ENCODE data around the gene ATAT1. TPM values are rescaled to one million over a fixed set of nuclear protein-coding genes. Genes with fewer than 3 reads are reported as not detected.

Gene ATAT1
- total RNA-seq, 2 donors from 2014 or later = 31.6 to 38.0 TPM

DNA sequence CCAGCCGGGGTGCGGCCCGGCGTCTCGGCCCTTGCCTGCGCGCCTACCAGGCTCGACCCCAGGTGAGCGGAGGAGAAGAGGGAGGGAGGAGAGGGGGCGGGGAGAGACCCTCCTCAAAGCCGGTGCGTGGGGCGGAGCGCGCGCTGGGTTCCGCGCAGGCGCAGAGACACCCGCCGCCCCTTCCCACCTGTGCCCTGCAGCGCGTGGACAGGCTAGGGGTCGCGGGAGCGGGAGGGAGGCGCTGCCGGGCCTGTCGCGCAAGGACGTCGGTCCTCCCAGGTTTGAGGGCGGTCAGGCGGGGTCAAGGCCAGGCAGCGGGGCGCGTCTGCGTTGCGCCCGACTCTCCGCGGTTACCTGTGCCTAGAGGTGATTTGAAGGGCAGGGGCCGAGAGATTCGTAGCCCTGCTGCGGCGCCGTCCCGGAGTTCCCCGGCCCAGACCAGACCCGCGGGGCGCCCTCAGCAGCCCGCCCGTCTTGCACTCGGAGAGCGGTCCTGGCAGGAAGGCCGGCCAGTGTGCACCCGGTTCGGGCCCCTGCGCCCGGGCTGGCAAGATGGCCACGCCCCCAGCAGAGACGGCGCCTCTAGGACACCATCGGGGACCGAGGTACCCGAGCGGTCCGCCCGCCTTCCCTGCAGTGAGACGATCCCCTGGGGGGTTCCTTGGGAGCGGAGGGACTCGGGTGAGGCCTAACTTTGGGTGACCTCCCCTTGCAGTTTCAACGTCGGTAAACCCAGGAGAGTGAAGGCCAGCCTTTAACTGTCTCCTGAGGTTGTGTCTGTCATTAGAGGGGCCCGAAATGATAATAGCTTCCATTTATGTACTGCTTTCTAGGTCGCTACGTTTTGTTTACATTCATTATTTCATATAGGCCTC lies 20.8 kb downstream of the ATAT1 start:
- peak overlapping the region; percentile 75 for H3K4me3 Mint-ChIP-seq
- H3K27me3 Mint-ChIP-seq (ENCODE audit: insufficient read depth) = no peaks in the 10 kb centered on the region
- Histone ChIP-seq H3K36me3 (ENCODE audit: control insufficient read depth, insufficient read depth, low read length) (peaks cover 54% of the 10 kb centered on the region), H3K4me1 (ENCODE audit: control insufficient read depth, insufficient read depth, low read length) (peaks cover 4% of the 10 kb centered on the region), H3K9me3 (ENCODE audit: control insufficient read depth, low read length) (no peaks in the 10 kb centered on the region), H3K27me3 (ENCODE audit: control insufficient read depth, insufficient read depth, low read length, poor library complexity, severe bottlenecking) (no peaks in the 10 kb centered on the region), H3K4me3 (ENCODE audit: low read length) (peak overlapping the region; percentile 95), H3K9ac (ENCODE audit: extremely low read depth, low read length, poor library complexity, severe bottlenecking) (peak overlapping the region; percentile 51), H3K27ac (ENCODE audit: low read depth, low read length) (peak overlapping the region; percentile 68)
- peak overlapping the region; percentile 86 for H3K27ac Mint-ChIP-seq
- peaks cover 44% of the 10 kb centered on the region for H3K36me3 Mint-ChIP-seq (ENCODE audit: low read depth)
- TF ChIP-seq, protein P1, sequence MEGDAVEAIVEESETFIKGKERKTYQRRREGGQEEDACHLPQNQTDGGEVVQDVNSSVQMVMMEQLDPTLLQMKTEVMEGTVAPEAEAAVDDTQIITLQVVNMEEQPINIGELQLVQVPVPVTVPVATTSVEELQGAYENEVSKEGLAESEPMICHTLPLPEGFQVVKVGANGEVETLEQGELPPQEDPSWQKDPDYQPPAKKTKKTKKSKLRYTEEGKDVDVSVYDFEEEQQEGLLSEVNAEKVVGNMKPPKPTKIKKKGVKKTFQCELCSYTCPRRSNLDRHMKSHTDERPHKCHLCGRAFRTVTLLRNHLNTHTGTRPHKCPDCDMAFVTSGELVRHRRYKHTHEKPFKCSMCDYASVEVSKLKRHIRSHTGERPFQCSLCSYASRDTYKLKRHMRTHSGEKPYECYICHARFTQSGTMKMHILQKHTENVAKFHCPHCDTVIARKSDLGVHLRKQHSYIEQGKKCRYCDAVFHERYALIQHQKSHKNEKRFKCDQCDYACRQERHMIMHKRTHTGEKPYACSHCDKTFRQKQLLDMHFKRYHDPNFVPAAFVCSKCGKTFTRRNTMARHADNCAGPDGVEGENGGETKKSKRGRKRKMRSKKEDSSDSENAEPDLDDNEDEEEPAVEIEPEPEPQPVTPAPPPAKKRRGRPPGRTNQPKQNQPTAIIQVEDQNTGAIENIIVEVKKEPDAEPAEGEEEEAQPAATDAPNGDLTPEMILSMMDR (conservative IDR thresholded peaks at IDR 0.05) = no peak
- peak; percentile 95 for DNase-seq
- H3K9me3 Mint-ChIP-seq = no peaks in the 10 kb centered on the region
- 0 to 2% methylated on average over 42 to 78 of the region's 78 CpGs for WGBS, 2 experiments (ENCODE audit: insufficient coverage in 1 of 2, insufficient read length in 1 of 2)
- peaks cover 18% of the 10 kb centered on the region for H3K4me1 Mint-ChIP-seq

DNA sequence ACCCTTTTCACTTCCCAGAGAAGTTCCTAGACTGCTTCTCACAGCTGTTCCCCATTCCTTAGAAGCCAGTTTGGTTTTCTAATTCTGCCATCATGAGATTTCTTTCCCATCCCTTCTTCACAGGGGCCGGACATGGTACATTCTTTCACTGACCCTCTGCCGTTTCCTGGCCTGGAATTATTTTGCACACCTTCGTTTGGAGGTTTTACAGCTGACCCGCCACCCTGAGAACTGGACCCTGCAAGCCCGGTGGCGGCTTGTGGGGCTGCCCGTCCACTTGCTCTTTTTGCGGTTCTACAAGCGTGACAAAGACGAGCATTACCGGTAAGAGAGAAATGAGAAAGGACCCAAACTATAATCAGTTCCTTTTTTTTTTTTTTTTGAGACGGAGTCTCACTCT lies 24.5 kb downstream of the ATAT1 start:
- peak overlapping the region; percentile 62 for H3K27ac Mint-ChIP-seq
- H3K9ac ChIP-seq (ENCODE audit: extremely low read depth, low read length, poor library complexity, severe bottlenecking) = no peak overlapping the region

DNA sequence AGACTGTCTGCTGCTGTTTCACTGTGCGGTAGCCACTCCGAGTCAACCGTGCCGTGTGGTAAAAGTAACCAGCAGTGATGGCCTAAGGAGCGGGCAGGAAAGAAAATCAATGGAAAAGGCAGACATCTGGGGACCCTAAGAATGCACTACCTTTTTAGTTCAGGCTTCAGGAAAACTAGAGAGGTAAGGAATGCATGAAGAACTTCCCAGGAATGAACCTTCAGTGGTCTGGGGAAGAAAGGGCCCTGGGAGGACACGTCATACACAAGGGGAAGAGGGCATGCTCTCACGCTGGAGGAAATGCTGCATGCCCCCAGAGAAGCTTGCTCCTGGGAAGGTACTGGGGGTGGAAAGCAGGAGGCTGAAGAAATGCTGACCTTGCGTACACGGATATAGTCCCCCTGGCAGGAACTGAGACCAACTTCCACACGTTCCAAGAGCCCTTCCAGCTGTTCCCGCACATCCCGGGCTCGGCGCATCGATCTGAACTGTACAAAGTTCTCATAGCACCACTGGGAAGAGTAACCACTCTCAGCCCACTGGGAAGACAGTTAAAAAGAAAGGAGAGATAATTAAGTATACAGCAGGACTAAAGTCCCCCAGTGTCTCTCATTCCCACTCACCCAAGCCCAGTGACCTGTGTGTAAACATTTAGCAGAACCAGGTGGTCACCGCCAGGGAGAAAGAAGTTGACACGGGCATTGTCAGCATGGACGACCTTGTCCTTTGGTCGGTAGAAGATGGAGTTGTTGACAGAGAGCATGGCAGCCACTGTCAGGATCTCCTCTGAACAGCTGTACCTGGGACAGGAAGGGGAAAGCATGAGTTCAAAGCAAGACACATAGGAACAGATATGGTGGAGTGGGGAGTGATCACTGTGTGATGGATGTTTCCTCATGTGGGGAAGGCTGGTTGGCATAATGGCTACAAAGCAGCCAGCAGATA lies 28.4 kb downstream of the ATAT1 start:
- H3K4me1 Mint-ChIP-seq = no peaks in the 10 kb centered on the region
- H3K27me3 Mint-ChIP-seq (ENCODE audit: insufficient read depth) = no peaks in the 10 kb centered on the region
- DNase-seq = no peak
- H3K36me3 Mint-ChIP-seq (ENCODE audit: low read depth) = peaks cover 73% of the 10 kb centered on the region
- H3K4me3 Mint-ChIP-seq = no peak overlapping the region
- no peak overlapping the region for H3K9ac ChIP-seq (ENCODE audit: extremely low read depth, low read length, poor library complexity, severe bottlenecking)
- no peak overlapping the region for H3K4me3 ChIP-seq (ENCODE audit: low read length)
- WGBS, 2 experiments (ENCODE audit: insufficient coverage in 1 of 2, insufficient read length in 1 of 2) = 95 to 98% methylated on average over 12 to 19 of the region's 19 CpGs
- H3K9me3 ChIP-seq (ENCODE audit: control insufficient read depth, low read length) = no peaks in the 10 kb centered on the region
- H3K27ac ChIP-seq (ENCODE audit: low read depth, low read length) = no peak overlapping the region
- H3K27me3 ChIP-seq (ENCODE audit: control insufficient read depth, insufficient read depth, low read length, poor library complexity, severe bottlenecking) = no peaks in the 10 kb centered on the region
- no peaks in the 10 kb centered on the region for H3K4me1 ChIP-seq (ENCODE audit: control insufficient read depth, insufficient read depth, low read length)
- no peak overlapping the region for H3K27ac Mint-ChIP-seq
- H3K36me3 ChIP-seq (ENCODE audit: control insufficient read depth, insufficient read depth, low read length) = peaks cover 89% of the 10 kb centered on the region
- TF ChIP-seq, protein P1 (conservative IDR thresholded peaks at IDR 0.05) = no peak
- no peaks in the 10 kb centered on the region for H3K9me3 Mint-ChIP-seq

More for the DNA sequence above, 24.5 kb downstream of the ATAT1 start:
- no peaks in the 10 kb centered on the region for H3K27me3 Mint-ChIP-seq (ENCODE audit: insufficient read depth)
- H3K4me3 Mint-ChIP-seq = no peak overlapping the region
- Histone ChIP-seq H3K9me3 (ENCODE audit: control insufficient read depth, low read length) (no peaks in the 10 kb centered on the region), H3K4me3 (ENCODE audit: low read length) (no peak overlapping the region), H3K36me3 (ENCODE audit: control insufficient read depth, insufficient read depth, low read length) (peaks cover 54% of the 10 kb centered on the region), H3K4me1 (ENCODE audit: control insufficient read depth, insufficient read depth, low read length) (peaks cover 3% of the 10 kb centered on the region), H3K27ac (ENCODE audit: low read depth, low read length) (no peak overlapping the region), H3K27me3 (ENCODE audit: control insufficient read depth, insufficient read depth, low read length, poor library complexity, severe bottlenecking) (no peaks in the 10 kb centered on the region)
- WGBS, 2 experiments (ENCODE audit: insufficient coverage in 1 of 2, insufficient read length in 1 of 2) = 93 to 96% methylated on average over 11 to 12 of the region's 12 CpGs
- TF ChIP-seq, protein P1 (conservative IDR thresholded peaks at IDR 0.05) = no peak
- no peaks in the 10 kb centered on the region for H3K9me3 Mint-ChIP-seq
- peaks cover 43% of the 10 kb centered on the region for H3K36me3 Mint-ChIP-seq (ENCODE audit: low read depth)
- DNase-seq = no peak
- peaks cover 12% of the 10 kb centered on the region for H3K4me1 Mint-ChIP-seq
